ENCODE measurements around the gene HELZ. TPM values are rescaled to one million over a fixed set of nuclear protein-coding genes. Genes with fewer than 3 reads are reported as not detected.
A peak's percentile ranks its signal among the peaks of the same experiment; 100 is the strongest.
"Not testable (repeated sequence)": the region's sequence is repeated elsewhere in the genome, so short reads cannot be mapped to it uniquely, and the experiment has no call there.

HELZ gene
- polyA plus RNA-seq, 1 donor: 27.0 TPM

DNA sequence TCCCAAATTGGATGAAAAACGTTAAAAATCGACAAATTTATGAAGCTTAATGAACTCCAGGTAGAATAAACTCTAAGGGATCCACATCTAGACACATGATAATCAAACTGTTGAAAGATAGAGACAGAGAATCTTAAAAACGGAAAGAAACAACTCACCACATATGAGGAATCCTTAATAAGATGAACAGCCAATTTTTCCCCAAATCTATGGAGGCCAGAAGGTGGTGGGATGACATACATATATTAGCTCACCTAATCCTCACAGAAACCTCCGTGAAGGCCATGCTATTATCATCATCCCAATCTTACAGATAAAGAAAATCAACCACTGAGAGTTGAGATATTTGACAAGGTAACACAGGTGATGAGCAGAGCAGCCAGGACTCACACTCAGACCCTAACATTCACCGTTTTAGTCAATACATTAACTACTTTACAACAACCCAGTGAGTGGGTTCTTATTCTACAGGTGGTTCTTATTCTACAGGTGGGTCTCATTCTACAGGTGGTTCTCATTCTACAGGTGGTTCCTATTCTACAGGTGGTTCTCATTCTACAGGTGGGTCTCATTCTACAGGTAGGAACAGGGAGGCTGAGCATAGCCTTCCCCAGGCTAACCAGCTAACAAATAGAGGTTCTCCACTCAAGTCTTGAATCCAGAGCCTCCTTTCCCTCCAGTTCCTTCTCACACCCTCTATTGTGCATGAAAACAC lies 195.8 kb downstream of the HELZ start:
- DNase-seq: no peak

DNA sequence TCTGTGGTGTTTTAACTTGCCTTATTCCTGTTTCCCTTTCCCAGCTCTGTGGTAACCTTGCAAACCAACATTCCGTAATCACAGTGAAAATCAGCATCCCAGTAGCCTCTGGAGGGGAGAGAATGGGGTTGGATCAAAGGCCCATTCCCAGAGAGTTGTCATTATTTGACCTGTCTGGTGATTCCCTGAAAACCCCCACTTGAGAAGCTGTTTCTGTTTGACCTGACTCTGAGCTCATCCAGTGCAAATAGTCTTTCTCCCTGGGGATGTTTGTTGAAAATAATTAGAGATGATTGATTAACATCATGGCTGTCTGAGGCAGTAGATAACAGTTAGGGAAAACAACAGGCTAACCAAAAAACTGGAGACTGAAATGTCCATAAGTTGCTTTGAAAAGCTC lies 197.6 kb downstream of the HELZ start:
- no peak for DNase-seq

- no peak for DNase-seq
Observed at GRCh38 chr17:67046398-67046797, 198.6 kb downstream of the HELZ start.

- DNase-seq: no peak
Observed at GRCh38 chr17:67044940-67045339, 200.1 kb downstream of the HELZ start.

DNA sequence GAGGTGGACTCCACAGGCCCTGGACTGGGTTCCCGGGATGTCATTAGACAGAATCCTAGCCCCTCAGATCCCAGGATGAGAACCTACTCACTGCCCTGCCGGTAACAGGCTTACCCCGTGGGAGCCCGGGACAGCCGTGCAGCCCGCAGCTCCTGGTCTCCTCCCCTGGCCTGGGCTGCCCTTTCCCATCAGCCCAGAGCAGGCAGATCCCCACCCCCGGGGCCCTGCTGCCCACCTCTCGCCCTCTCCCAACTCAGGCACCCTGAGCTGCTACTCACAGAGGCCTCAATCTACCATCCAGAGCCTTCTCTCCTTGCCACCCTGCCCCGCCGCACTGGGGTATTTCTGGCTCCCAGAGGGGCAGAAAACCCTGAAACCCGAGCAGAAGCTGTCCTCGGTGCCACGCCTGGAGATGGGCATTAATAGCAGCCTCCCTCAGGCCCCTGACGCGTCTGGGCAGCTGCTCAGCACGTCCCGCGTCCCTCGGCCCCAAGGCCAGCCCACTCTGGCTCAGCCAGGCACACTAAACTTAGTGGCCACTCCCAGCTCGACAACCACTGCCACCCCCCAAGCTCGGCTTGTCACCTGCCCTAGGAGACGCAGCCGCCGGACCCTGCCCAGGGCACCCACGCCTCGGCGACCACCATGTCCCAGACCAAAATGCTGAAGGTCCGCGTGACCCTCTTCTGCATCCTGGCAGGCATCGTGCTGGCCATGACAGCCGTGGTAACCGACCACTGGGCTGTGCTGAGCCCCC lies 200.8 kb downstream of the HELZ start, which contains the start of gene CACNG1:
Gene CACNG1 (plus strand): TSS at position 539 of the 757 bp plus-strand sequence. CDS start 107 bp downstream, at position 646.
- peak; percentile 11 for DNase-seq

- DNase-seq: no peak
Observed at GRCh38 chr17:67043283-67043682, 201.7 kb downstream of the HELZ start.

DNA sequence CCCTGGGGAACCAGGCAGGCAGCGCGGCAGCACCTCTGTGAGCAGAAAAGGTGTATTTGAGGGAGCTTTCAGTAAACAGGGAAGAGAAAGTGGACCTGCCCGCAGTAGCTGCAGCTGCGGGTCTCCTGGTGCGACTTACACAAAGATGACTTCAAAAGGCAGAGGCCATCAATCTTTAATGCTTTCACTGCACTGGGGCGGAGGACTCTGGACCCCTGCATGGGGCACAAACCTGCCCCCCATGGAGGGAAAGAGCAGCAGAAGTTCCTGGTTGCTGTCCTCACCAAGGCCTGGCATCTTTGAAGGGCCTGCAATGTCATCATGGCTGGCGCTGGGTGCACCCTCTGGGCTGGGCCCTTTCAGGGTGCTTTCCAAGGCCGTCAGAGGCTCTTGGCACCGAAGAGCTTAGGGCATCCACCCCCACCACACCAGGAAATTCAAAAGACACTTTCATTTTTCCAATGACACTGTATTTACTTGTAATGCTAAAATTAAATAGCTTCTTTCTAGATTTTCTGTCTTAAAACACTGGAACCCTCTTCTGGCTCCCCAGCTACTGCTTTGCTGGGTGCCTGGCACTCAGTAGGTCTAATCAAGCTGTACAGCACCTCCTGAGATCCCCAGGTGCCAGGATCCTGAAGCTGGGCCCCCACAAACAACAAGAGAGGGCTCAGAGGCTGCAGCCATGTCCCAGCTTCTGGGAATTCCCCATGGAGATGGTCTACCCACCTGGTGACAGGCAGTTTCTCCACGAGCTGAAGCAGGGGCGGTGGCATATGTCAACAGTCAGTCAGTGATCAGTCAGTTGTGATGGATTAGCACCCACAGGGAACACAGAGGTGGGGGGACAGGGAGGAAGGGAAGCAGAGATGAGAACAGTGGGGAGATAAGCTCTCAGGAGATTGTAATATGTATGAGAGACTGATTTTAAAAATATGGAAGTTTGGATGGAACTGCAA lies 202.8 kb downstream of the HELZ start:
- no peak for DNase-seq

DNA sequence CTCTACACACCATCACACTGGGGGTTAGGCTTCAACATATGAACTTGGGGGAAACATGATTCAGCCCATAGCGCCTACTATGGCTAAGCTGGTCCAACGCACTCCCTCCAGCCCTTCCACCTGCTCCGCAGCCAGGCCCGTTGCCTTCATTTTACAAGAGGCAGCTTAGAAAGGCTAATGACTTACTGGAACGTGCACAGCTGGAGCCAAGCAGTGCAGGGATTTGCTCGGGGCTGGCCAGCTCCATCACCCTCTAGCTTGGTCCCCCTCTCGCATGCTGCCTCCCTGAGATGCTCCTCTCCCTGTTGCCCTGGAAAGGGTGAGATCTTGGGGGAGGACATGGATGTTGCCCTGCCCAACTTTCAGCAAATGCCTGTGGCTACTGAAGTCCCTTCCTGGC lies 203.5 kb downstream of the HELZ start:
- no peak for DNase-seq

DNA sequence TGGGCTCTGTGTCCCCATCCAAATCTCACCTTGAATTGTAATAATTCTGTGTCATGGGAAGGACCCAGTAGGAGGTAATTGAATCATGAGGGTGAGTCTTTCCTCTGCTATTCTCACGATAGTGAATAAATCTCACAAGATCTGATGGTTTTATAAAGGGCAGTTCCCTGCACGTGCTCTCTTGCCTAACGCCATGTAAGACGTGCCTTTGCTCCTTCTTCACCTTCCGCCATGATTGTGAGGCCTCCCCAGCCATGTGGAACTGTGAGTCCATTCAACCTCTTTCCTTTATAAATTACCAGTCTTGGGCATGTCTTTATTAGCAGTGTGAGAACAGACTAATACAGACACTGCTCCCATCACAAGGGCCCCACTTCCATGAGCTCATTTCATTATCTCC lies 203.9 kb downstream of the HELZ start:
- DNase-seq: not testable (repeated sequence)

- no peak for DNase-seq
Observed at GRCh38 chr17:67040652-67041051, 204.3 kb downstream of the HELZ start.

- no peak for DNase-seq
Observed at GRCh38 chr17:67038861-67039365, 206.1 kb downstream of the HELZ start.

- DNase-seq: no peak
Observed at GRCh38 chr17:67035131-67036083, 209.6 kb downstream of the HELZ start.

DNA sequence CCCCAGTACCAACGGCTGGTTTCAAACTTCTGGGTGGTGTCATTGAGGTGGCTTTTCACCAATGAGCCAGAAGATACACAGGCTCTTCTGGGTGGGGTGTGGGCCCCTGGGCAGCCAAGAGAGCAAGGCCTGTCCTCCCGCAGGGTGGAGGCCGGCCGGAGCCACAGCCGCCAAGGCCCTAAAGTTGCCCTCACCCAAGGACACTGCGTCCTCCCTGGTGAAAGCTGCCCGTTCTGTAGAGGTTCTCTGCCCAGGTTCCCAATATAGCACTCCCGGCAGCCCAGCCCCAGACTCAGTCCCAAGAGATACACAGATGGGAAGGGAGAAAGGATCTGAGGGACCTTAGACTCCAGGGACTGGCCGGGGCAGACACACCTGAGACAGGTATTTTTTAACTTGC lies 211.4 kb downstream of the HELZ start:
- no peak for DNase-seq

DNA sequence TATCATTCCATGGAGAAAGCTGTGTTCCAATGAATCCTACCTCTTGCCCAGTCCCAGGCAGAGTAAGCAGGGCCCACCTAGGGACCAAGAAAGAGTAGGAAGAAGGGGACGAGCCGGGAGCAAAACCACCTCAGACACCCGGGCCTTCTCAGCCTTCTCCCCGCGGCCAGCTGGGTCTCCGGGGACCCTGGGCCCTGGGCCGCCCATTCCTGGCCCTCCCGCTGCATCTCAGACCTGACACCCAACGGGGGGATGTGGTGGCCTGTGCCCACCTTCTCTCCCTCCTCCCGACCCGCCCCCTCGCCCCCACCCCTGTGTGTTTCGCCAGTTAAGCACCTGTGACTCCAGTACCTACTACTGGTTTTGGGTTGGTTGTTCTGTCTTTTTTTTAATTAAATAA lies 212.0 kb downstream of the HELZ start:
- no peak for DNase-seq

DNA sequence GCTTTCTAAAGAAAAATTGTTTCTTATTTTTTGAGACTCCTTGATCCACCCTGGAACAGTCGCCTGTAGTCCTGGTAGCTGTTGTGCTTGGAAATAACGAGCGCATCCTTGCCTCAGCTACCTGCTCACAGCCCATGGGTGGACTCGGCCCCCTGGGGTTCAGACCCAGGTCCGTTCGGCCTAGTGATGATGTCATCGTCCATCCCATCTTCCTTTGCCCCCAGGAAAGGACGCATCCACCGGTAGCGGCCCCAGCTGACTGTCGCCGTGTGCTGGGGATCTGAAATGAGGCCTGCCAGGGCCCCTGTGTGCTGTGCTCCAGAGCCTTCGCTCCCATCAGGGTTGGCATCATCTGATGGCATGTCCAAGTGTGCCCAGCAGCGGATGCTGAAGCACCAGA lies 212.6 kb downstream of the HELZ start:
- no peak for DNase-seq

GRCh38 chr17:67030641-67031040 lies 214.4 kb downstream of the HELZ start:
- DNase-seq: no peak

GRCh38 chr17:67027031-67027628 lies 217.9 kb downstream of the HELZ start:
- no peak for DNase-seq

- DNase-seq: no peak
Observed at GRCh38 chr17:67026341-67026740, 218.7 kb downstream of the HELZ start.

- DNase-seq: no peak
Observed at GRCh38 chr17:67025216-67025792, 219.7 kb downstream of the HELZ start.

DNA sequence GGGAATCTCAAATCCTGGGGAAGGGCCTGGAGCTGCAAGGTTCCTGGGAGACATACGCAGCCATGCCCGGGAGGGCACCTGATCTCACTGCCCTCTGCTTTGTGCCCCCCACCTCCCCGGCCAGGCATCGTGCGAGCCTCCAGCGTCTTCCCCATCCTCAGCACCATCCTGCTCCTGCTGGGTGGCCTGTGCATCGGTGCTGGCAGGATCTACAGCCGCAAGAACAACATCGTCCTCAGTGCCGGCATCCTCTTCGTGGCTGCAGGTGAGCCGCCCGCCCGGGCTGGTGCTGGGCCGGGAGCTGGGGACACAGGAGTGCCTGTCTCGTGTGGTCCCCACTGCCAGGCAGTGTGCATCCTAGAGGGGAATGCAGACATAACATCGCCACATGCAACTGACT lies 220.3 kb downstream of the HELZ start:
- no peak for DNase-seq

DNA sequence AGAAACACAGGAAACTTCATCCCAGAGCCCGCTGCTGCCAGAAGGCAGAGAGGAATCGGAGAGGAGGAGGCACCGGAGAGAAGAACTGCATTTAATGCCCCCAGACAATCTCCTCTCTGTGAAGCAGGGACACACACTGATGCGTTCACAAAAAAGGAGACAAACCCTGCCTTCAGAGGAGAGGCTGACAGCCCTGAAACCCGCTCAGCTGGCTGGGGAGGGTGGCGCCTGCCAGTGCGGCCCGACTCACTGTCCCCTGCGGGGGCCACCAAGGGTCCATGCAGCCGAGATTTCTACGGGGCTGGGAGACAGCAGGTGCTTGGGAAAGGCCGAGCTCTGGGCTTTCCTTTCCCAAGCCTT lies 222.6 kb downstream of the HELZ start:
- no peak for DNase-seq
